HepG2 (cell line): ENCODE results near the gene ACSS1. TPM values are rescaled to one million over a fixed set of nuclear protein-coding genes. Genes with fewer than 3 reads are reported as not detected.

ENCODE experiments used
- ATAC-seq: fragments of 200-7000 bp; cut with Tn5 transposase; 3 replicates; pipeline ENCODE4 v1.9.1; 2020; ENCODE audit warnings: mild to moderate bottlenecking, moderate library complexity
- BruUV-seq: library from RNA; stranded (reverse); fragments of 400-500 nt; replicated peaks from 2 replicates; lab custom pipeline; 2021; lab: Mats Ljungman, UMichigan
- CTCF ChIA-PET: fragments of 300-600 bp; formaldehyde crosslinking; extraction: SDS; loops from one replicate; lab custom pipeline; 2021; ENCODE audit warnings: low total read pairs, inconsistent platforms, low intra/inter-chr PET ratio; lab: Yijun Ruan, JAX
- POLR2A ChIA-PET: fragments of 350-600 bp; sonication (Branson Sonifier 250); formaldehyde crosslinking; loops from one replicate; lab custom pipeline; 2020; ENCODE audit warnings: antibody characterized with exemption, inconsistent platforms; lab: Yijun Ruan, JAX
- DNase-seq: peaks from one replicate; pipeline ENCODE4 v3.0.0-alpha.2; 2015; ENCODE audit warnings: low spot score
- FAIRE-seq: peaks from 3 replicates; lab custom pipeline; 2011; peaks lifted over from hg19 to GRCh38; lab: Jason Lieb, UNC
- H2AFZ ChIP-seq: one replicate; pipeline ENCODE4 v1.6.1; 2011; ENCODE audit warnings: low read length, inconsistent platforms
- H3K27ac ChIP-seq: fragments of 300-600 bp; 3 replicates; pipeline ENCODE4 v1.8.0; 2011; ENCODE audit warnings: mixed run types, mild to moderate bottlenecking, mixed read lengths, low read length, inconsistent platforms; ENCODE audit not compliant: insufficient read depth; ENCODE audit errors: extremely low read length
- H3K27me3 ChIP-seq, 2 experiments: fragments of 200-600 bp in 1 of 2; 2 replicates in 1 of 2; 3 replicates in 1 of 2; pipeline versions ENCODE4 v1.6.0 to v1.8.0; 2011; ENCODE audit warnings: low read length in 2 of 2, mild to moderate bottlenecking in 2 of 2, moderate library complexity in 2 of 2, inconsistent platforms in 1 of 2; ENCODE audit not compliant: insufficient read depth in 2 of 2, control insufficient read depth in 1 of 2
- H3K36me3 ChIP-seq, 2 experiments: fragments of 200-600 bp in 1 of 2; replicated peaks in 1 of 2; 2 replicates in 1 of 2; 3 replicates in 1 of 2; pipeline versions ENCODE4 v1.5.1 to v1.8.0; 2011; ENCODE audit warnings: low read length in 2 of 2, inconsistent platforms in 1 of 2; ENCODE audit not compliant: insufficient read depth in 2 of 2, control insufficient read depth in 1 of 2
- H3K4me1 ChIP-seq: 2 replicates; pipeline ENCODE4 v1.5.1; 2012; ENCODE audit warnings: low read length, inconsistent platforms; ENCODE audit not compliant: insufficient read depth
- H3K4me2 ChIP-seq: 2 replicates; pipeline ENCODE4 v1.6.0; 2011; ENCODE audit warnings: low read depth, low read length, inconsistent platforms
- H3K4me3 ChIP-seq, 3 experiments: fragments of 200-600 bp in 1 of 3; sonication (generic), shearing (Covaris generic) in 1 of 3; replicated peaks in 1 of 3; 2 replicates each; pipeline ENCODE4 v1.5.1; 2011 to 2016; ENCODE audit warnings: low read length in 3 of 3, inconsistent platforms in 2 of 3, low read depth in 2 of 3, mild to moderate bottlenecking in 2 of 3, control low read depth in 1 of 3, mixed read lengths in 1 of 3; ENCODE audit not compliant: insufficient read depth in 1 of 3
- H3K79me2 ChIP-seq: one replicate; pipeline ENCODE4 v1.6.1; 2011; ENCODE audit warnings: low read length, inconsistent platforms; ENCODE audit not compliant: insufficient read depth
- H3K9ac ChIP-seq: 2 replicates; pipeline ENCODE4 v1.6.0; 2011; ENCODE audit warnings: mild to moderate bottlenecking, low read depth, low read length, inconsistent platforms; ENCODE audit not compliant: insufficient read depth
- H3K9me3 ChIP-seq: 2 replicates; pipeline ENCODE4 v1.5.1; 2012; ENCODE audit warnings: mild to moderate bottlenecking, low read length
- H4K20me1 ChIP-seq: 2 replicates; pipeline ENCODE4 v1.6.0; 2011; ENCODE audit warnings: inconsistent platforms, mild to moderate bottlenecking, low read length, moderate library complexity; ENCODE audit not compliant: insufficient read depth
- CEBPB ChIP-seq: IDR thresholded peaks from 2 replicates; pipeline ENCODE4 v1.6.1; 2011; ENCODE audit warnings: low read depth, low read length, improper control_type of control experiment, borderline replicate concordance
- CEBPG ChIP-seq: IDR thresholded peaks from 2 replicates; pipeline ENCODE4 v1.6.1; 2016
- DR1 ChIP-seq: sonication (generic); formaldehyde crosslinking; IDR thresholded peaks from 2 replicates; pipeline ENCODE4 v1.8.0; 2021; ENCODE audit warnings: mild to moderate bottlenecking, missing genetic modification reagents, inconsistent platforms
- EP300 ChIP-seq, 3 experiments: sonication (generic) in 1 of 3; formaldehyde crosslinking in 1 of 3; IDR thresholded peaks; 2 replicates each; pipeline versions ENCODE4 v1.5.1 to v1.6.1; 2011 to 2020; ENCODE audit warnings: low read depth in 2 of 3, low read length in 2 of 3, borderline replicate concordance in 1 of 3, improper control_type of control experiment in 1 of 3, mild to moderate bottlenecking in 1 of 3, missing genetic modification reagents in 1 of 3, moderate library complexity in 1 of 3
- TSC22D2 ChIP-seq: sonication (generic); formaldehyde crosslinking; IDR thresholded peaks from 2 replicates; pipeline ENCODE4 v1.5.1; 2020; ENCODE audit warnings: missing genetic modification reagents, mild to moderate bottlenecking, borderline replicate concordance
- WGBS: methylation state at CpG from one replicate; pipeline ENCODE4 v1.1.6; 2017; ENCODE audit warnings: low lambda C conversion rate; 5-methylcytosine and 5-hydroxymethylcytosine counted together
- in situ Hi-C: cut with HindIII; loops from 2 replicates; pipeline ENCODE4 v1.10.0; 2017; ENCODE audit warnings: low pct_unique_long_range_greater_than_20kb; ENCODE audit not compliant: extremely low pct_ligation_motif_present
- intact Hi-C: fragments of 100-400 bp; cut with micrococcal nuclease; formaldehyde crosslinking; loops from one replicate; pipeline ENCODE4 v1.10.0; 2022; ENCODE audit not compliant: unreplicated experiment
- polyA plus RNA-seq, 8 experiments: library from polyadenylated mRNA; depleted of rRNA in 3 of 8; stranded (reverse) in 7 of 8; unstranded in 1 of 8; fragments of >200 nt; fragmentation: Illumina TruSeq in 4 of 8; extraction: Trizol in 4 of 8; gene quantifications; 2 replicates each; pipeline versions ENCODE4 v1.2.1 to v1.2.3, GENCODE V29; 2011 to 2016; ENCODE audit warnings: low read depth in 4 of 8, missing spikeins in 1 of 8, mixed read lengths in 1 of 8; ENCODE audit not compliant: insufficient read depth in 1 of 8
- total RNA-seq, 5 experiments: library from RNA; depleted of rRNA; stranded (reverse); fragments of >200 nt; fragmentation: Illumina TruSeq; extraction: Trizol; gene quantifications; 2 replicates each; pipeline ENCODE4 v1.2.3, GENCODE V29; 2016; ENCODE audit warnings: low read depth in 1 of 5
- TF ChIP-seq, protein P1 (sequence below): sonication (generic); formaldehyde crosslinking; IDR thresholded peaks from 2 replicates; pipeline ENCODE4 v1.5.0; 2020; ENCODE audit warnings: missing genetic modification reagents
- TF ChIP-seq, protein P2 (sequence below): sonication (generic); formaldehyde crosslinking; IDR thresholded peaks from 2 replicates; pipeline ENCODE4 v1.4.0; 2020; ENCODE audit warnings: missing genetic modification reagents

ACSS1 gene
- total and polyA plus RNA-seq, 2 of the 13 experiments (the other 11 are each of a cell fraction or from before 2014, with no cell fraction given) = 15.2 to 41.6 TPM

DNA sequence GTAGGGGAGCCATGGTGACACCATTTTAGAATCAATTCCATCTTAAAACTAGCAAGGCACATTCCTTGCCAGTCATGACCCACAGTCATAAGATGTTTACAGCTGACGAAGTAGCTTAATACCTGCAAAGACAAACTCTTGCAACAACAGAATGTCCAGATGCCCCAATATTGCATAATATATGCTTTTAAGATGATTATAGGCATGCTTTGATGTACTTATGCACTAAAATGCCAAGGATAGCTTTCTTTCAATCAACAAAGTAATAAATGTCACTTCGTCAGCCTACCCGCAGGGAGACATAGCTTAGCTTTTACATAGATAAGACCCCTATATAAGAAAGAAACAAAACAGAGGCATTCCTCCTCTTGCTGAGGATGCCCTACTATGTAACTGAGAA lies 26.7 kb downstream of the ACSS1 start:
- H3K9me3 ChIP-seq = no peaks in the 10 kb centered on the region
- no peak for ATAC-seq
- no TSS peak for BruUV-seq
- no peak overlapping the region for H2AFZ ChIP-seq
- FAIRE-seq = no peak
- WGBS = 90% methylated on average over 3 of the region's 3 CpGs
- in situ Hi-C loops (no loop called here), intact Hi-C loops (loop anchor here (5.0 kb wide), 1 partner anchor 36 kb away; no protein-coding TSS in a partner anchor)
- H3K4me2 ChIP-seq = no peak overlapping the region
- H3K4me3 ChIP-seq = no peak overlapping the region
- CTCF ChIA-PET = no interaction called here
- TF ChIP-seq EP300 (IDR thresholded peaks at IDR 0.05; ENCODE audit: low read depth in 2 of 2, low read length in 2 of 2) = peak in 1 of 2 experiments; percentile 11; a peak in 1 of 4 replicates
- no peak for TF ChIP-seq EP300 (CRISPR knock-in tag; IDR thresholded peaks at IDR 0.05; ENCODE audit: borderline replicate concordance)
- TF ChIP-seq, protein P1, sequence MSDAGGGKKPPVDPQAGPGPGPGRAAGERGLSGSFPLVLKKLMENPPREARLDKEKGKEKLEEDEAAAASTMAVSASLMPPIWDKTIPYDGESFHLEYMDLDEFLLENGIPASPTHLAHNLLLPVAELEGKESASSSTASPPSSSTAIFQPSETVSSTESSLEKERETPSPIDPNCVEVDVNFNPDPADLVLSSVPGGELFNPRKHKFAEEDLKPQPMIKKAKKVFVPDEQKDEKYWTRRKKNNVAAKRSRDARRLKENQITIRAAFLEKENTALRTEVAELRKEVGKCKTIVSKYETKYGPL (CRISPR knock-in tag) = peak; percentile 38; the same call in 1 of the 2 replicates
- TF ChIP-seq DR1 (CRISPR knock-in tag) = peak; percentile 38; the same call in 1 of the 2 replicates
- no peak for TF ChIP-seq TSC22D2 (CRISPR knock-in tag)
- peak; percentile 18; the same call in 1 of the 2 replicates for TF ChIP-seq CEBPG (CRISPR knock-in tag)
- peak; percentile 66 for TF ChIP-seq CEBPB
- TF ChIP-seq, protein P2, sequence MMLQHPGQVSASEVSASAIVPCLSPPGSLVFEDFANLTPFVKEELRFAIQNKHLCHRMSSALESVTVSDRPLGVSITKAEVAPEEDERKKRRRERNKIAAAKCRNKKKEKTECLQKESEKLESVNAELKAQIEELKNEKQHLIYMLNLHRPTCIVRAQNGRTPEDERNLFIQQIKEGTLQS = no peak
- H3K79me2 ChIP-seq = no peaks in the 10 kb centered on the region
- H3K27ac ChIP-seq = no peak overlapping the region
- H3K9ac ChIP-seq = no peak overlapping the region
- no peaks in the 10 kb centered on the region for H4K20me1 ChIP-seq
- DNase-seq = no peak
- peaks cover 60% of the 10 kb centered on the region for H3K4me1 ChIP-seq
- POLR2A ChIA-PET = interaction anchor here (2.9 to 4.3 kb wide), 4 partner anchors 14 to 164 kb away, joined by 10 to 77 read pairs (median 16); partner anchors contain the start of genes ACSS1 and ENTPD6
- H3K36me3 ChIP-seq = no peaks in the 10 kb centered on the region
- no peaks in the 10 kb centered on the region for H3K27me3 ChIP-seq
